SK-N-MC (cell line): ENCODE data around the gene PROK1.

Source experiments
- DNase-seq: peaks from one replicate; pipeline ENCODE4 v3.0.0-alpha.2; 2011; ENCODE audit warnings: low read depth, low spot score
- H3K27ac ChIP-seq: fragments of 200-600 bp; sonication (generic); 2 replicates; pipeline ENCODE4 v1.5.1; 2016; ENCODE audit warnings: mixed run types
- H3K36me3 ChIP-seq: fragments of 200-600 bp; sonication (generic); 2 replicates; pipeline ENCODE4 v1.6.1; 2017; ENCODE audit warnings: antibody characterized with exemption, low read length, mixed read lengths; ENCODE audit not compliant: insufficient read depth
- H3K4me3 ChIP-seq: fragments of 200-600 bp; sonication (generic); 2 replicates; pipeline ENCODE4 v1.5.1; 2016
- H3K9ac ChIP-seq: fragments of 200-600 bp; sonication (generic); 2 replicates; pipeline ENCODE4 v1.8.0; 2017; ENCODE audit warnings: mixed run types, mixed read lengths; ENCODE audit not compliant: insufficient read length
- H3K9me3 ChIP-seq: fragments of 200-600 bp; sonication (generic); 2 replicates; pipeline ENCODE4 v1.6.1; 2017; ENCODE audit warnings: low read depth, mild to moderate bottlenecking, antibody characterized with exemption, low read length, moderate library complexity, mixed read lengths
- EZH2 ChIP-seq: fragments of 200-600 bp; sonication (generic); IDR thresholded peaks from one replicate; pipeline ENCODE4 v1.6.1; 2017; ENCODE audit warnings: antibody characterized with exemption
- FOXP2 ChIP-seq: optimal IDR thresholded peaks from 2 replicates; pipeline ENCODE3; 2011; ENCODE audit warnings: mild to moderate bottlenecking, moderate library complexity; ENCODE audit not compliant: insufficient read depth; ENCODE audit errors: extremely low read length, control extremely low read depth
- POLR2AphosphoS5 ChIP-seq: IDR thresholded peaks from 2 replicates; pipeline ENCODE4 v1.6.1; 2012; ENCODE audit warnings: mild to moderate bottlenecking, low read depth, low read length, borderline replicate concordance

Gene PROK1

GRCh38 chr1:110465814-110466380, 14.9 kb downstream of the PROK1 start:
- H3K9ac ChIP-seq: no peak overlapping the region
- DNase-seq: no peak
- no peak overlapping the region for H3K27ac ChIP-seq
- H3K36me3 ChIP-seq: no peaks in the 10 kb centered on the region
- no peaks in the 10 kb centered on the region for H3K9me3 ChIP-seq
- no peak overlapping the region for H3K4me3 ChIP-seq
- TF ChIP-seq EZH2: no peak
- no peak for TF ChIP-seq FOXP2
- TF ChIP-seq POLR2AphosphoS5: no peak

GRCh38 chr1:110466646-110467280, 15.8 kb downstream of the PROK1 start:
- no peak for TF ChIP-seq EZH2
- TF ChIP-seq POLR2AphosphoS5: no peak
- TF ChIP-seq FOXP2: no peak
- DNase-seq: no peak
- Histone ChIP-seq H3K9me3 (no peaks in the 10 kb centered on the region), H3K36me3 (no peaks in the 10 kb centered on the region), H3K27ac (no peak overlapping the region), H3K4me3 (no peak overlapping the region), H3K9ac (no peak overlapping the region)

- no peak overlapping the region for H3K27ac ChIP-seq
- no peak for DNase-seq
- no peak for TF ChIP-seq POLR2AphosphoS5
- no peak for TF ChIP-seq FOXP2
- no peak for TF ChIP-seq EZH2
Measured at GRCh38 chr1:110471131-110471530, 20.2 kb downstream of the PROK1 start.

GRCh38 chr1:110472546-110472945, 21.6 kb downstream of the PROK1 start:
- Histone ChIP-seq H3K9ac (no peak overlapping the region), H3K36me3 (no peaks in the 10 kb centered on the region), H3K27ac (no peak overlapping the region), H3K9me3 (no peaks in the 10 kb centered on the region), H3K4me3 (no peak overlapping the region)
- TF ChIP-seq EZH2: no peak
- no peak for TF ChIP-seq FOXP2
- TF ChIP-seq POLR2AphosphoS5: no peak
- DNase-seq: no peak

More at GRCh38 chr1:110471131-110471530, 20.2 kb downstream of the PROK1 start:
- Histone ChIP-seq H3K4me3 (no peak overlapping the region), H3K36me3 (no peaks in the 10 kb centered on the region), H3K9ac (no peak overlapping the region), H3K9me3 (no peaks in the 10 kb centered on the region)

GRCh38 chr1:110474444-110474843, 23.5 kb downstream of the PROK1 start:
- DNase-seq: no peak
- Histone ChIP-seq H3K4me3 (no peak overlapping the region), H3K9ac (no peak overlapping the region), H3K27ac (no peak overlapping the region), H3K9me3 (no peaks in the 10 kb centered on the region), H3K36me3 (no peaks in the 10 kb centered on the region)
- TF ChIP-seq EZH2: no peak

- Histone ChIP-seq H3K9me3 (no peaks in the 10 kb centered on the region), H3K36me3 (no peaks in the 10 kb centered on the region), H3K9ac (no peak overlapping the region), H3K27ac (no peak overlapping the region), H3K4me3 (no peak overlapping the region)
- TF ChIP-seq FOXP2: no peak
- TF ChIP-seq POLR2AphosphoS5: no peak
- TF ChIP-seq EZH2: no peak
- no peak for DNase-seq
Measured at GRCh38 chr1:110475362-110476027, 24.5 kb downstream of the PROK1 start.

- H3K36me3 ChIP-seq: no peaks in the 10 kb centered on the region
- no peaks in the 10 kb centered on the region for H3K9me3 ChIP-seq
- H3K9ac ChIP-seq: no peak overlapping the region
- H3K4me3 ChIP-seq: no peak overlapping the region
- no peak for DNase-seq
- TF ChIP-seq EZH2: no peak
- TF ChIP-seq POLR2AphosphoS5: no peak
- TF ChIP-seq FOXP2: no peak
- no peak overlapping the region for H3K27ac ChIP-seq
Measured at GRCh38 chr1:110476028-110476765, 25.2 kb downstream of the PROK1 start.

- H3K9me3 ChIP-seq: no peaks in the 10 kb centered on the region
- TF ChIP-seq EZH2: no peak
- TF ChIP-seq FOXP2: no peak
- no peak for TF ChIP-seq POLR2AphosphoS5
- DNase-seq: no peak
- no peak overlapping the region for H3K4me3 ChIP-seq
- H3K27ac ChIP-seq: no peak overlapping the region
- no peak overlapping the region for H3K9ac ChIP-seq
- no peaks in the 10 kb centered on the region for H3K36me3 ChIP-seq
Measured at GRCh38 chr1:110477041-110477440, 26.1 kb downstream of the PROK1 start.

GRCh38 chr1:110477445-110477957, 26.6 kb downstream of the PROK1 start:
- no peak overlapping the region for H3K9ac ChIP-seq
- TF ChIP-seq FOXP2 (no peak), EZH2 (no peak), POLR2AphosphoS5 (no peak)
- no peaks in the 10 kb centered on the region for H3K36me3 ChIP-seq
- H3K4me3 ChIP-seq: no peak overlapping the region
- H3K27ac ChIP-seq: no peak overlapping the region
- H3K9me3 ChIP-seq: no peaks in the 10 kb centered on the region
- DNase-seq: no peak
